ENCODE results near the gene KNDC1.

Gene KNDC1

GRCh38 chr10:133114726-133115452 is 45.1 kb upstream of the KNDC1 start:
- TF ChIP-seq, protein P1, sequence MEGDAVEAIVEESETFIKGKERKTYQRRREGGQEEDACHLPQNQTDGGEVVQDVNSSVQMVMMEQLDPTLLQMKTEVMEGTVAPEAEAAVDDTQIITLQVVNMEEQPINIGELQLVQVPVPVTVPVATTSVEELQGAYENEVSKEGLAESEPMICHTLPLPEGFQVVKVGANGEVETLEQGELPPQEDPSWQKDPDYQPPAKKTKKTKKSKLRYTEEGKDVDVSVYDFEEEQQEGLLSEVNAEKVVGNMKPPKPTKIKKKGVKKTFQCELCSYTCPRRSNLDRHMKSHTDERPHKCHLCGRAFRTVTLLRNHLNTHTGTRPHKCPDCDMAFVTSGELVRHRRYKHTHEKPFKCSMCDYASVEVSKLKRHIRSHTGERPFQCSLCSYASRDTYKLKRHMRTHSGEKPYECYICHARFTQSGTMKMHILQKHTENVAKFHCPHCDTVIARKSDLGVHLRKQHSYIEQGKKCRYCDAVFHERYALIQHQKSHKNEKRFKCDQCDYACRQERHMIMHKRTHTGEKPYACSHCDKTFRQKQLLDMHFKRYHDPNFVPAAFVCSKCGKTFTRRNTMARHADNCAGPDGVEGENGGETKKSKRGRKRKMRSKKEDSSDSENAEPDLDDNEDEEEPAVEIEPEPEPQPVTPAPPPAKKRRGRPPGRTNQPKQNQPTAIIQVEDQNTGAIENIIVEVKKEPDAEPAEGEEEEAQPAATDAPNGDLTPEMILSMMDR (IDR thresholded peaks at IDR 0.05; ENCODE audit: borderline replicate concordance, insufficient read depth, low read depth, low read length), result no peak
- no peak overlapping the region for H3K4me3 ChIP-seq (ENCODE audit: low read depth, low read length)

DNA sequence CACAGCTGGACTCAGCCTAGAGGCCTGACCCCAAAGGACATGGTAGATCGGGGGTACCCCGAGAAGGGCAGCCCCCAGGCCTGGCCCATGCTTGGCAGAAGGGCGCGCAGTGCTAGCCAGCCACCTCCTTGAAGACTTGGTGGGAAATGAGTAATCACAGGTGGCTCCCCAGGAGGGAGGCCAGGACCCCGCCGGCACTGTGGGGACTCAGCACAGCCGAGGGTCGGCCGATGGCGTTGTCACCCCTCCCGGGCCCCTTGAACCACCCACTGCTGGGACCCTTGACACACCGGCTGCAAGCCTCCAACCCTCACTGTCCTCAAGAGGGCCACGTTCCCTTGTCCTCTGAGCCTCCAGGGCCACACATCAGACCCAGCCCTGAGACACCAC is 44.6 kb upstream of the KNDC1 start:
- TF ChIP-seq, protein P1 (IDR thresholded peaks at IDR 0.05; ENCODE audit: borderline replicate concordance, insufficient read depth, low read depth, low read length), result no peak
- H3K4me3 ChIP-seq (ENCODE audit: low read depth, low read length), result no peak overlapping the region

- TF ChIP-seq, protein P1 (IDR thresholded peaks at IDR 0.05; ENCODE audit: borderline replicate concordance, insufficient read depth, low read depth, low read length), result no peak
- no peak overlapping the region for H3K4me3 ChIP-seq (ENCODE audit: low read depth, low read length)
These were observed 44.0 kb upstream of the KNDC1 start for GRCh38 chr10:133115976-133116375.

DNA sequence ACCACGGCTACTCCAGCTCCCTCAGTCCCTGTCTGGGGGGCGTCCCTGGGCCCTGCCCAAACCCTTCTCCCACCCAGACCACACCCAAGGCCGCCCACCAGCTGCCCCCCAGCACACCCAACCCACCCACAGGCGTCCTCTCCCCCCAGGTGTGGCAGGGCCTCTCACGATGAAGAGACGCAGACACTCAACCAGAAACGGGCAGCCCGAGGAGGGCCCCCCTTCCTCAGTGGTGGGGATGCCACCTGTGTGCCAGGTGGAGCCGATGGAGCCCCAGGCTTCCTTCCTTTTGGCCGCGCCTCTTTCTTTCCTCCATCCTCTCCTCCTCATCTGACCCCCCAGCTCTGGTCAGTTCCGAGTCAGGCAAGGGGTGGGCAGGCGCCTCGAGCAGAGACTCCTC is 43.6 kb upstream of the KNDC1 start:
- H3K4me3 ChIP-seq (ENCODE audit: low read depth, low read length), result no peak overlapping the region
- TF ChIP-seq, protein P1 (IDR thresholded peaks at IDR 0.05; ENCODE audit: borderline replicate concordance, insufficient read depth, low read depth, low read length), result no peak

- H3K4me3 ChIP-seq (ENCODE audit: low read depth, low read length), result no peak overlapping the region
These were observed 42.9 kb upstream of the KNDC1 start for GRCh38 chr10:133117036-133117687.

GRCh38 chr10:133117688-133118071 is 42.3 kb upstream of the KNDC1 start:
- no peak overlapping the region for H3K4me3 ChIP-seq (ENCODE audit: low read depth, low read length)
- TF ChIP-seq, protein P1 (IDR thresholded peaks at IDR 0.05; ENCODE audit: borderline replicate concordance, insufficient read depth, low read depth, low read length), result no peak

More at GRCh38 chr10:133117036-133117687, 42.9 kb upstream of the KNDC1 start:
- TF ChIP-seq, protein P1 (IDR thresholded peaks at IDR 0.05; ENCODE audit: borderline replicate concordance, insufficient read depth, low read depth, low read length), result no peak

DNA sequence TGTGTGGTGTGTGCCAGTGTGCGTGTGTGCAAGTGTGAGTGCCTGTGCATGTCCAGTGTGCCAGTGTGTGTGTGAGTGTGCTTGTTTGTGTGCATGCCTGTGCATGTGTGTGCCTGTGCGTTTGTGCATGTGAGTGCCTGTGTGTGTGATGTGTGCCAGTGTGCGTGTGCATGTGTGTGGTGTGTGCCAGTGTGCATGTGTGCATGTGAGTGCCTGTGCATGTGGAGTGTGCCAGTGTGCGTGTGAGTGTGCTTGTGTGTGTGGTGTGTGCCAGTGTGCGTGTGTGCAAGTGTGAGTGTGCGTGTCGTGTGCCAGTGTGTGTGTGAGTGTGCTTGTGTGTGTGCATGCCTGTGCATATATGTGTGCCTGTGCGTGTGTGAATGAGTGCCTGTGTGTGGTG is 38.5 kb upstream of the KNDC1 start:
- no peak overlapping the region for H3K4me3 ChIP-seq (ENCODE audit: low read depth, low read length)
- TF ChIP-seq, protein P1 (IDR thresholded peaks at IDR 0.05; ENCODE audit: borderline replicate concordance, insufficient read depth, low read depth, low read length), result no peak

All from GM12875 (cell line).